GM12878 (cell line): ENCODE data around the gene PCYOX1L. TPM values are rescaled to one million over a fixed set of nuclear protein-coding genes. Genes with fewer than 3 reads are reported as not detected.

Experiments used
- ATAC-seq: fragments of 200-7000 bp; cut with Tn5 transposase; 3 replicates; pipeline ENCODE4 v1.9.1; 2020; ENCODE audit warnings: mild to moderate bottlenecking, moderate library complexity
- BruUV-seq: library from RNA; stranded (reverse); fragments of 400-500 nt; replicated peaks from 2 replicates; lab custom pipeline; 2021; lab: Mats Ljungman, UMichigan
- CTCF ChIA-PET: fragments of 300-600 bp; sonication (Branson Sonifier 250); formaldehyde crosslinking; extraction: SDS; loops from one replicate; lab custom pipeline; 2021; ENCODE audit warnings: inconsistent platforms; lab: Yijun Ruan, JAX
- POLR2A ChIA-PET: fragments of 350-600 bp; formaldehyde crosslinking; extraction: SDS; loops from one replicate; lab custom pipeline; 2021; ENCODE audit warnings: inconsistent platforms; lab: Charles Lee
- RAD21 ChIA-PET: fragments of 300-600 bp; sonication (Branson Sonifier 250); formaldehyde crosslinking; loops from one replicate; lab custom pipeline; 2023; ENCODE audit warnings: antibody characterized with exemption; ENCODE audit not compliant: unreplicated experiment; lab: Charles Lee
- SMC1A ChIA-PET: fragments of 300-600 bp; sonication (Branson Sonifier 250); formaldehyde crosslinking; loops from one replicate; lab custom pipeline; 2023; ENCODE audit not compliant: unreplicated experiment, uncharacterized antibody; lab: Charles Lee
- DNase-seq: peaks from one replicate; pipeline ENCODE4 v3.0.0-alpha.2; 2011; ENCODE audit warnings: low read depth, low spot score
- FAIRE-seq: peaks from 3 replicates; lab custom pipeline; 2011; peaks lifted over from hg19 to GRCh38; lab: Jason Lieb, UNC
- H2AFZ ChIP-seq: 2 replicates; pipeline ENCODE4 v1.6.0; 2011; ENCODE audit warnings: low read depth, low read length, control low read depth; ENCODE audit not compliant: control insufficient read depth
- H3K27ac ChIP-seq: 2 replicates; pipeline ENCODE4 v1.5.1; 2011; ENCODE audit warnings: control low read depth; ENCODE audit not compliant: control insufficient read depth, insufficient read depth
- H3K27me3 ChIP-seq, 2 experiments: replicated peaks in 1 of 2; 2 replicates each; pipeline versions ENCODE4 v1.6.0 to v1.6.1; 2011; ENCODE audit warnings: low read length in 1 of 2; ENCODE audit not compliant: control insufficient read depth in 2 of 2, insufficient read depth in 2 of 2
- H3K36me3 ChIP-seq, 2 experiments: 2 replicates each; pipeline ENCODE4 v1.5.1; 2011; ENCODE audit warnings: low read length in 1 of 2; ENCODE audit not compliant: control insufficient read depth in 2 of 2, insufficient read depth in 2 of 2
- H3K4me1 ChIP-seq: 2 replicates; pipeline ENCODE4 v1.6.1; 2011; ENCODE audit warnings: mild to moderate bottlenecking, low read length, moderate library complexity, mixed read lengths; ENCODE audit not compliant: control insufficient read depth, insufficient read depth
- H3K4me2 ChIP-seq: 2 replicates; pipeline ENCODE4 v1.6.0; 2011; ENCODE audit warnings: control low read depth; ENCODE audit not compliant: control insufficient read depth, insufficient read depth
- H3K4me3 ChIP-seq: fragments of 200-600 bp; sonication (generic); 2 replicates; pipeline ENCODE4 v1.5.1; 2016
- H3K79me2 ChIP-seq: 2 replicates; pipeline ENCODE4 v1.6.0; 2011; ENCODE audit warnings: low read length; ENCODE audit not compliant: control insufficient read depth, insufficient read depth
- H3K9ac ChIP-seq: 2 replicates; pipeline ENCODE4 v1.8.0; 2011; ENCODE audit warnings: low read length, control low read depth, mixed read lengths; ENCODE audit not compliant: control insufficient read depth, insufficient read depth
- H3K9me3 ChIP-seq: replicated peaks from 3 replicates; pipeline ENCODE4 v1.5.1; 2011; ENCODE audit warnings: mild to moderate bottlenecking, low read length; ENCODE audit not compliant: control insufficient read depth, insufficient read depth
- H4K20me1 ChIP-seq: 2 replicates; pipeline ENCODE4 v1.6.0; 2011; ENCODE audit not compliant: control insufficient read depth, insufficient read depth
- CEBPB ChIP-seq, 2 experiments: fragments of 150-350 bp in 1 of 2; IDR thresholded peaks; 2 replicates each; pipeline ENCODE4 v1.6.1; 2012 to 2014; ENCODE audit warnings: low read depth in 2 of 2, low read length in 2 of 2, borderline replicate concordance in 1 of 2, inconsistent platforms in 1 of 2
- GATAD2B ChIP-seq: fragments of 450-650 bp; conservative IDR thresholded peaks from 2 replicates; pipeline ENCODE4 v1.6.1; 2017; ENCODE audit warnings: low read depth, mild to moderate bottlenecking, moderate library complexity
- HCFC1 ChIP-seq: fragments of 150-350 bp; IDR thresholded peaks from 2 replicates; pipeline ENCODE4 v1.6.1; 2014; ENCODE audit warnings: low read length
- KDM1A ChIP-seq: fragments of 200-600 bp; sonication (generic); IDR thresholded peaks from 2 replicates; pipeline ENCODE4 v1.6.1; 2016; ENCODE audit warnings: borderline replicate concordance
- MTA2 ChIP-seq: fragments of 450-650 bp; IDR thresholded peaks from 2 replicates; pipeline ENCODE4 v1.6.1; 2016; ENCODE audit warnings: low read depth, mild to moderate bottlenecking, moderate library complexity
- NFYA ChIP-seq: IDR thresholded peaks from 2 replicates; pipeline ENCODE4 v1.6.1; 2011; ENCODE audit warnings: low read depth, mild to moderate bottlenecking, low read length, improper control_type of control experiment, borderline replicate concordance
- POLR2A ChIP-seq: IDR thresholded peaks from 2 replicates; pipeline ENCODE4 v1.6.1; 2011; ENCODE audit warnings: low read depth, mild to moderate bottlenecking, low read length
- RB1 ChIP-seq: fragments of 450-650 bp; formaldehyde crosslinking; IDR thresholded peaks from 2 replicates; pipeline ENCODE4 v1.6.1; 2017; ENCODE audit warnings: mild to moderate bottlenecking, borderline replicate concordance
- REST ChIP-seq: IDR thresholded peaks from 2 replicates; pipeline ENCODE4 v1.6.1; 2012; ENCODE audit warnings: mild to moderate bottlenecking, low read depth, low read length
- SMAD5 ChIP-seq: IDR thresholded peaks from 2 replicates; pipeline ENCODE4 v1.6.1; 2016; ENCODE audit warnings: antibody characterized with exemption, low read depth
- SP1 ChIP-seq: IDR thresholded peaks from one replicate; pipeline ENCODE4 v1.6.1; 2011; ENCODE audit warnings: low read depth, low read length
- SREBF2 ChIP-seq: IDR thresholded peaks from 2 replicates; pipeline ENCODE4 v1.6.1; 2012; ENCODE audit warnings: mild to moderate bottlenecking, low read length
- TCF12 ChIP-seq: IDR thresholded peaks from 2 replicates; pipeline ENCODE4 v1.6.1; 2011; ENCODE audit warnings: low read depth, mild to moderate bottlenecking, low read length
- ZBED1 ChIP-seq: IDR thresholded peaks from 2 replicates; pipeline ENCODE4 v1.6.1; 2016; ENCODE audit warnings: borderline replicate concordance
- ZNF24 ChIP-seq: fragments of 450-650 bp; IDR thresholded peaks from 2 replicates; pipeline ENCODE4 v1.6.1; 2017; ENCODE audit warnings: antibody characterized with exemption, mild to moderate bottlenecking
- ZSCAN29 ChIP-seq: fragments of 450-650 bp; IDR thresholded peaks from 2 replicates; pipeline ENCODE4 v1.6.1; 2017; ENCODE audit warnings: mild to moderate bottlenecking, moderate library complexity
- WGBS: methylation state at CpG from one replicate; pipeline ENCODE4 v1.1.6; 2016; ENCODE audit warnings: low lambda C conversion rate; ENCODE audit not compliant: insufficient replicate concordance, insufficient coverage; ENCODE audit errors: missing lambda C conversion rate; 5-methylcytosine and 5-hydroxymethylcytosine counted together
- in situ Hi-C: fragments of 300-500 bp; cut with MboI; formaldehyde crosslinking; loops from 9 replicates; pipeline ENCODE4 v1.14.3; 2018; ENCODE audit warnings: mixed read lengths
- intact Hi-C: fragments of 100-400 bp; cut with micrococcal nuclease; formaldehyde crosslinking; loops from one replicate; pipeline ENCODE4 v1.14.2; 2022; ENCODE audit not compliant: unreplicated experiment
- polyA plus RNA-seq, 11 experiments: library from polyadenylated mRNA; depleted of rRNA in 4 of 11; unstranded in 6 of 11; stranded (reverse) in 5 of 11; fragments of >200 nt; fragmentation: Nextera tagmentation in 4 of 11; fragmentation: Illumina TruSeq in 1 of 11; extraction: Ambion mirVana in 4 of 11; extraction: Trizol in 1 of 11; gene quantifications; 1 replicate in 1 of 11; 2 replicates in 10 of 11; pipeline versions ENCODE4 v1.2.1 to v1.2.3, GENCODE V29; 2011 to 2016; ENCODE audit warnings: inconsistent platforms in 2 of 11, missing spikeins in 2 of 11, low read depth in 1 of 11
- total RNA-seq, 4 experiments: library from RNA; depleted of rRNA in 3 of 4; stranded (reverse); fragments of >200 nt in 3 of 4; fragmentation: Illumina TruSeq in 1 of 4; extraction: Trizol in 1 of 4; gene quantifications; 2 replicates each; pipeline versions ENCODE4 v1.2.1 to v1.2.3, GENCODE V29; 2013 to 2021
- TF ChIP-seq, protein P1 (sequence below): IDR thresholded peaks from 2 replicates; pipeline ENCODE4 v1.6.1; 2012; ENCODE audit warnings: low read depth, low read length, improper control_type of control experiment

The PCYOX1L gene
- total and polyA plus RNA-seq, 10 of the 15 experiments (the other 5 are each of a cell fraction or from before 2014, with no cell fraction given): 2.9 to 17.0 (median 12.9) TPM

DNA sequence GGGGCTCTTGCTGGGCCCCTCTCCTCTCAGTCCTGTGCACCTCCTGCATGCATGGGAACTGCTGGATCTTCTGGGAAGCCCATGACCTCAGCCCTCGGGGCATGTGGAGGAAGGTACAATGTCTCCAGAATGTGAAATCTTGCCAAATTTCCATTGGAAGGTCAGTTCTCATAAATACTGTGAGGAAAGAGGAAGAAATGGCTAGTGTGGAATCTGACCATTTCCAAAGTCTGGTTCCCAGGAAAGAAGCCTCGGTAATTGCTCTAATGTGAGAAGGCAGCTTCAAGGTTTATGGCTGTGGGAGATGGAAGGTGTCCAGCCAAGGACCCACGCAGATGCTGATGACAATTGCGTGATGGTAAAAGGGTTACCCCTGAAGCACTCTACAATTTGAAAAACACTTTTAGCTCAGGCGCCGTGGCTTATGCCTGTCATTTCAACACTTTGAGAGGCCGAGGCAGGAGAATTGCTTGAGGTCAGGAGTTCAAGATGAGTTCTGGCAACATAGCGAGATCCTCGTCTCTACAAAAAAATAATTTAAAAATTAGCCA, 29.3 kb downstream of the PCYOX1L start:
- Histone ChIP-seq H3K4me3 (no peak overlapping the region), H2AFZ (no peak overlapping the region), H3K36me3 (no peaks in the 10 kb centered on the region)
- TF ChIP-seq SMAD5 (no peak), REST (no peak), CEBPB (IDR thresholded peaks at IDR 0.05; ENCODE audit: borderline replicate concordance in 1 of 2, low read depth in 2 of 2, low read length in 2 of 2) (no peak), RB1 (no peak), MTA2 (no peak), KDM1A (no peak), ZNF24 (no peak), SREBF2 (no peak), GATAD2B (no peak), TCF12 (no peak), SP1 (no peak), POLR2A (no peak), HCFC1 (no peak), ZSCAN29 (no peak), NFYA (no peak), ZBED1 (no peak)
- TF ChIP-seq, protein P1, sequence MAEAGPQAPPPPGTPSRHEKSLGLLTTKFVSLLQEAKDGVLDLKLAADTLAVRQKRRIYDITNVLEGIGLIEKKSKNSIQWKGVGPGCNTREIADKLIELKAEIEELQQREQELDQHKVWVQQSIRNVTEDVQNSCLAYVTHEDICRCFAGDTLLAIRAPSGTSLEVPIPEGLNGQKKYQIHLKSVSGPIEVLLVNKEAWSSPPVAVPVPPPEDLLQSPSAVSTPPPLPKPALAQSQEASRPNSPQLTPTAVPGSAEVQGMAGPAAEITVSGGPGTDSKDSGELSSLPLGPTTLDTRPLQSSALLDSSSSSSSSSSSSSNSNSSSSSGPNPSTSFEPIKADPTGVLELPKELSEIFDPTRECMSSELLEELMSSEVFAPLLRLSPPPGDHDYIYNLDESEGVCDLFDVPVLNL: no peak
- TF ChIP-seq, all 136 proteins: peak for 0
- DNase-seq (no peak), FAIRE-seq (no peak), ATAC-seq (no peak)
- BruUV-seq: no TSS peak
- in situ Hi-C loops: no loop called here
- CTCF ChIA-PET: interaction anchor here (0.7 to 12.8 kb wide), 8 partner anchors 14 to 178 kb away, joined by 3 to 137 read pairs (median 4); no protein-coding TSS in a partner anchor
- Histone ChIP-seq H3K27me3 (peaks cover 2% of the 10 kb centered on the region in 2 experiments; a peak in 2 of 4 replicates), H3K4me2 (no peak overlapping the region), H3K9ac (no peak overlapping the region), H4K20me1 (no peaks in the 10 kb centered on the region), H3K4me1 (no peaks in the 10 kb centered on the region), H3K9me3 (no peaks in the 10 kb centered on the region), H3K27ac (no peak overlapping the region), H3K79me2 (no peaks in the 10 kb centered on the region)
- intact Hi-C loops: no loop called here
- POLR2A ChIA-PET: interaction anchor here (1.4 kb wide), 1 partner anchor 222 kb away, joined by 3 read pairs; no protein-coding TSS in a partner anchor
- 48% methylated on average over 9 of the region's 9 CpGs for WGBS
- RAD21 ChIA-PET: interaction anchor here (1.3 kb wide), 1 partner anchor 176 kb away, joined by 4 read pairs; no protein-coding TSS in a partner anchor
- SMC1A ChIA-PET: interaction anchor here (0.8 to 1.2 kb wide), 2 partner anchors 22 to 57 kb away, joined by 3 to 4 read pairs; no protein-coding TSS in a partner anchor
